ENCODE measurements around the gene DPP7. TPM values are rescaled to one million over a fixed set of nuclear protein-coding genes. Genes with fewer than 3 reads are reported as not detected.

The DPP7 gene
- total RNA-seq, 2 experiments from 2014 or later: 344 to 349 TPM

GRCh38 chr9:137141050-137141810, 26.7 kb upstream of the DPP7 start:
- H3K27me3 Mint-ChIP-seq: peaks cover 63% of the 10 kb centered on the region
- POLR2A ChIA-PET: no interaction called here
- no peak overlapping the region for H3K27ac ChIP-seq (ENCODE audit: low read depth in 1 of 2, low read length in 2 of 2)
- CTCF ChIA-PET: no interaction called here
- H3K36me3 ChIP-seq (ENCODE audit: insufficient read depth, low read length): no peaks in the 10 kb centered on the region
- peaks cover 64 to 72% of the 10 kb centered on the region in 2 experiments for H3K27me3 ChIP-seq (ENCODE audit: control insufficient read depth in 1 of 2, insufficient read depth in 2 of 2, low read length in 2 of 2)
- intact Hi-C loops (cut with DNase I, micrococcal nuclease): no loop called here
- TF ChIP-seq CTCF (IDR thresholded peaks at IDR 0.05): no peak
- H3K36me3 Mint-ChIP-seq (ENCODE audit: low read depth): no peaks in the 10 kb centered on the region
- ATAC-seq (ENCODE audit: poor library complexity) (no peak), DNase-seq (no peak)
- no peaks in the 10 kb centered on the region for H3K9me3 Mint-ChIP-seq
- H3K4me1 Mint-ChIP-seq (ENCODE audit: low read depth): peaks cover 5% of the 10 kb centered on the region
- H3K9me3 ChIP-seq (ENCODE audit: control insufficient read depth in 1 of 2, insufficient read depth in 1 of 2, low read length in 2 of 2): peaks cover 0 to 46% of the 10 kb centered on the region in 2 experiments
- peaks cover 8% of the 10 kb centered on the region for H3K4me1 ChIP-seq (ENCODE audit: insufficient read depth, low read length)
- H3K27ac Mint-ChIP-seq: no peak overlapping the region
- no peak overlapping the region for H3K4me3 ChIP-seq (ENCODE audit: low read length)
- H3K4me3 Mint-ChIP-seq: no peak overlapping the region

GRCh38 chr9:137140151-137141012, 25.8 kb upstream of the DPP7 start:
- Mint-ChIP-seq H3K4me3 (no peak overlapping the region), H3K27me3 (peaks cover 72% of the 10 kb centered on the region), H3K9me3 (no peaks in the 10 kb centered on the region), H3K27ac (no peak overlapping the region), H3K36me3 (ENCODE audit: low read depth) (no peaks in the 10 kb centered on the region), H3K4me1 (ENCODE audit: low read depth) (peaks cover 5% of the 10 kb centered on the region)
- no peaks in the 10 kb centered on the region for H3K36me3 ChIP-seq (ENCODE audit: insufficient read depth, low read length)
- ChIA-PET CTCF (no interaction called here), POLR2A (interaction anchor here (2.4 kb wide), 1 partner anchor 11 kb away, joined by 7 read pairs; no protein-coding TSS in a partner anchor)
- H3K27ac ChIP-seq (ENCODE audit: low read depth in 1 of 2, low read length in 2 of 2): no peak overlapping the region
- H3K27me3 ChIP-seq (ENCODE audit: control insufficient read depth in 1 of 2, insufficient read depth in 2 of 2, low read length in 2 of 2): peaks cover 72 to 78% of the 10 kb centered on the region in 2 experiments
- no peak for ATAC-seq (ENCODE audit: poor library complexity)
- peaks cover 0 to 47% of the 10 kb centered on the region in 2 experiments for H3K9me3 ChIP-seq (ENCODE audit: control insufficient read depth in 1 of 2, insufficient read depth in 1 of 2, low read length in 2 of 2)
- H3K4me3 ChIP-seq (ENCODE audit: low read length): no peak overlapping the region
- intact Hi-C loops (cut with DNase I, micrococcal nuclease): no loop called here
- peaks cover 8% of the 10 kb centered on the region for H3K4me1 ChIP-seq (ENCODE audit: insufficient read depth, low read length)
- TF ChIP-seq CTCF (IDR thresholded peaks at IDR 0.05): no peak
- no peak for DNase-seq

- Histone ChIP-seq H3K9me3 (ENCODE audit: control insufficient read depth in 1 of 2, insufficient read depth in 1 of 2, low read length in 2 of 2) (peaks cover 0 to 47% of the 10 kb centered on the region in 2 experiments), H3K27ac (ENCODE audit: low read depth in 1 of 2, low read length in 2 of 2) (no peak overlapping the region), H3K27me3 (ENCODE audit: control insufficient read depth in 1 of 2, insufficient read depth in 2 of 2, low read length in 2 of 2) (peaks cover 72 to 78% of the 10 kb centered on the region in 2 experiments), H3K4me3 (ENCODE audit: low read length) (no peak overlapping the region), H3K36me3 (ENCODE audit: insufficient read depth, low read length) (no peaks in the 10 kb centered on the region), H3K4me1 (ENCODE audit: insufficient read depth, low read length) (peaks cover 8% of the 10 kb centered on the region)
- no peak for TF ChIP-seq CTCF (IDR thresholded peaks at IDR 0.05)
- ATAC-seq (ENCODE audit: poor library complexity) (no peak), DNase-seq (no peak)
- Mint-ChIP-seq H3K27me3 (peaks cover 80% of the 10 kb centered on the region), H3K4me3 (no peak overlapping the region), H3K36me3 (ENCODE audit: low read depth) (no peaks in the 10 kb centered on the region), H3K9me3 (no peaks in the 10 kb centered on the region), H3K4me1 (ENCODE audit: low read depth) (peaks cover 5% of the 10 kb centered on the region), H3K27ac (no peak overlapping the region)
- ChIA-PET POLR2A (interaction anchor here (2.4 kb wide), 1 partner anchor 10 kb away, joined by 7 read pairs; no protein-coding TSS in a partner anchor), CTCF (no interaction called here)
- intact Hi-C loops (cut with DNase I, micrococcal nuclease): no loop called here
These were observed 25.1 kb upstream of the DPP7 start for GRCh38 chr9:137139468-137140150.

Measured in CD4-positive, alpha-beta T cell (primary cell).